Spleen (tissue), 7 donors: ENCODE results near the gene MORF4L1.

ENCODE experiments used
- CTCF ChIP-seq, 11 experiments: fragments of 200-600 bp in 7 of 11; fragments of 450-650 bp in 4 of 11; sonication (generic) in 4 of 11; IDR thresholded peaks in 8 of 11; conservative IDR thresholded peaks in 3 of 11; 1 replicate in 7 of 11; 2 replicates in 4 of 11; pipeline versions ENCODE4 v1.4.0 to v1.8.0; 2016 to 2021; ENCODE audit warnings: antibody characterized with exemption in 11 of 11, inconsistent platforms in 4 of 11, mild to moderate bottlenecking in 1 of 11
- POLR2A ChIP-seq, 3 donors: fragments of 450-650 bp; IDR thresholded peaks; one replicate each; pipeline ENCODE4 v1.5.1; 2017; ENCODE audit warnings: antibody characterized with exemption in 3 of 3, mild to moderate bottlenecking in 1 of 3
- POLR2AphosphoS5 ChIP-seq, 3 donors: sonication (generic); formaldehyde crosslinking; IDR thresholded peaks; one replicate each; pipeline ENCODE4 v1.5.1; 2017; ENCODE audit warnings: antibody characterized with exemption in 3 of 3
- donor health status: DM: no; HTN: no; CAD: no; lungs with moderate emphysema.
- donor health status: DM: no; HTN: no; CAD: no.
- donor health status: DM: no; HTN: no; CAD: no.

GRCh38 chr15:78881681-78882080, 9.0 kb downstream of the MORF4L1 start:
- TF ChIP-seq POLR2A (IDR thresholded peaks at IDR 0.05) (no peak), CTCF (IDR thresholded peaks at IDR 0.05 in 8 of 11, conservative IDR thresholded peaks at IDR 0.05 in 3 of 11) (no peak), POLR2AphosphoS5 (IDR thresholded peaks at IDR 0.05) (no peak)
